ENCODE measurements around the gene B3GAT2. TPM values are rescaled to one million over a fixed set of nuclear protein-coding genes. Genes with fewer than 3 reads are reported as not detected.
A peak's percentile ranks its signal among the peaks of the same experiment; 100 is the strongest.

B3GAT2 gene
- total and polyA plus RNA-seq, 2 experiments from 2014 or later, result 0.92 to 1.3 TPM

GRCh38 chr6:70842541-70842940, 114.3 kb downstream of the B3GAT2 start:
- no peaks in the 10 kb centered on the region for H3K27me3 ChIP-seq
- H3K9me3 ChIP-seq (ENCODE audit: low read depth), result no peaks in the 10 kb centered on the region
- no peak overlapping the region for H3K4me3 ChIP-seq
- no peak for TF ChIP-seq CTCF (IDR thresholded peaks at IDR 0.05; ENCODE audit: low read depth, low read length)
- H3K36me3 ChIP-seq, result no peaks in the 10 kb centered on the region
- no peaks in the 10 kb centered on the region for H3K4me1 ChIP-seq (ENCODE audit: low read depth)
- no peak overlapping the region for H3K27ac ChIP-seq
- DNase-seq (ENCODE audit: low read depth in 1 of 2, low spot score in 1 of 2), result no peak

DNA sequence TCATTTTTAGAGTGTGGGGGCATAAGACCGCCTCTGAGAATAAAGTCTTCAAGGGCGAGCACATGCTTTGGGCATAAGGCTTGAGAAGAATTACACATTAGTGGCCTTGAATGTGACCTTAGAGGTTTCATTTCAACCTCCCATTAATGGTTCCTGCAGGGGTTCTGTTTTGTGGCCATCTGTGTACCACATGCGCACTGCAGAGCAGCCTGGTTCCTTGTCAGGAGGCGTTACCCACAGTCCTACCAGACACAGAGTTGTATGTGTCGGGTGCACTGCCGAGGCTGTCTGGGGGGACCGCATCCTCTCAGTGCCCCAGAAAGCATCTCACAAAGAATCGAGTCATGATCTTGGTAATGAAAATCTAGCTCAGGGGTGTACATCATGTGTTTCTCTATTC, 115.7 kb downstream of the B3GAT2 start:
- Histone ChIP-seq H3K27ac (no peak overlapping the region), H3K4me1 (ENCODE audit: low read depth) (no peaks in the 10 kb centered on the region), H3K9me3 (ENCODE audit: low read depth) (no peaks in the 10 kb centered on the region), H3K4me3 (no peak overlapping the region), H3K27me3 (no peaks in the 10 kb centered on the region), H3K36me3 (peaks cover 5% of the 10 kb centered on the region)
- TF ChIP-seq CTCF (IDR thresholded peaks at IDR 0.05; ENCODE audit: low read depth, low read length), result no peak
- no peak for DNase-seq (ENCODE audit: low read depth in 1 of 2, low spot score in 1 of 2)

- DNase-seq (ENCODE audit: low read depth in 1 of 2, low spot score in 1 of 2), result no peak
- no peak for TF ChIP-seq CTCF (IDR thresholded peaks at IDR 0.05; ENCODE audit: low read depth, low read length)
- no peaks in the 10 kb centered on the region for H3K9me3 ChIP-seq (ENCODE audit: low read depth)
- no peaks in the 10 kb centered on the region for H3K27me3 ChIP-seq
- H3K4me1 ChIP-seq (ENCODE audit: low read depth), result no peaks in the 10 kb centered on the region
- no peak overlapping the region for H3K4me3 ChIP-seq
- no peak overlapping the region for H3K27ac ChIP-seq
- H3K36me3 ChIP-seq, result peaks cover 5% of the 10 kb centered on the region
Measured at GRCh38 chr6:70839286-70840266, 117.3 kb downstream of the B3GAT2 start.

GRCh38 chr6:70838907-70839285, 118.0 kb downstream of the B3GAT2 start:
- no peaks in the 10 kb centered on the region for H3K9me3 ChIP-seq (ENCODE audit: low read depth)
- no peak for DNase-seq (ENCODE audit: low read depth in 1 of 2, low spot score in 1 of 2)
- no peaks in the 10 kb centered on the region for H3K27me3 ChIP-seq
- H3K36me3 ChIP-seq, result peaks cover 5% of the 10 kb centered on the region
- TF ChIP-seq CTCF (IDR thresholded peaks at IDR 0.05; ENCODE audit: low read depth, low read length), result no peak
- H3K27ac ChIP-seq, result no peak overlapping the region
- no peak overlapping the region for H3K4me3 ChIP-seq
- H3K4me1 ChIP-seq (ENCODE audit: low read depth), result no peaks in the 10 kb centered on the region

DNA sequence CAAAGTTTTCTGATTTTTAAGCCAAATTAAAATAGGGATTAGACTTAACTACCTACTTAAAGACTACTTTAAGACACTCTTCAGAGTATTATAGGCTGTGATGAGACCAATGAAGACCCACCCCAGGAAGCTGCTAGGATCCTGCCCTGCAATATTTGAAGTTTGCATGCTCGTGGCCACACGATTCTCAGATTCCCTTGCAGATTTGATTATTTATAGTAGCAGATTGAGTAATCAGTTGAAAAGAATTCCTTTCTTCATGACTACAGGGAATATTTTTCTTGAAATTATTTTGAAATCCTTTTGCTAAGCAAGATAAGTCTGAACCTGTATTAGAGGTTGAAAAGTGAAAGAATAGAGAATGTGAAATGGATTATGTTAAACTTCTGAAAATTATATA, 122.3 kb downstream of the B3GAT2 start:
- Histone ChIP-seq H3K27me3 (no peaks in the 10 kb centered on the region), H3K9me3 (ENCODE audit: low read depth) (no peaks in the 10 kb centered on the region), H3K36me3 (peaks cover 5% of the 10 kb centered on the region), H3K4me1 (ENCODE audit: low read depth) (no peaks in the 10 kb centered on the region), H3K27ac (no peak overlapping the region), H3K4me3 (no peak overlapping the region)
- TF ChIP-seq CTCF (IDR thresholded peaks at IDR 0.05; ENCODE audit: low read depth, low read length), result no peak
- DNase-seq (ENCODE audit: low read depth in 1 of 2, low spot score in 1 of 2), result peak in 1 of 2 donors; percentile 15

Data from cardiac muscle cell (in vitro differentiated cells and primary cell).